GM08714 (cell line): Measurements from ENCODE around the gene PPP4R2.

Experiments
- H3K4me3 ChIP-seq: fragments of 200-500 bp; sonication (Bioruptor generic); 2 replicates; pipeline ENCODE4 v1.5.1; 2014; ENCODE audit warnings: mild to moderate bottlenecking, low read length, inconsistent platforms
- ZNF274 ChIP-seq: IDR thresholded peaks from 2 replicates; pipeline ENCODE4 v1.6.1; 2012; ENCODE audit warnings: mild to moderate bottlenecking, low read depth, low read length

PPP4R2 gene

GRCh38 chr3:73094951-73095350 is 98.3 kb downstream of the PPP4R2 start:
- no peak for TF ChIP-seq ZNF274
- H3K4me3 ChIP-seq = no peak overlapping the region

- no peak overlapping the region for H3K4me3 ChIP-seq
- no peak for TF ChIP-seq ZNF274
Measured at GRCh38 chr3:73096169-73096568, 99.6 kb downstream of the PPP4R2 start.

DNA sequence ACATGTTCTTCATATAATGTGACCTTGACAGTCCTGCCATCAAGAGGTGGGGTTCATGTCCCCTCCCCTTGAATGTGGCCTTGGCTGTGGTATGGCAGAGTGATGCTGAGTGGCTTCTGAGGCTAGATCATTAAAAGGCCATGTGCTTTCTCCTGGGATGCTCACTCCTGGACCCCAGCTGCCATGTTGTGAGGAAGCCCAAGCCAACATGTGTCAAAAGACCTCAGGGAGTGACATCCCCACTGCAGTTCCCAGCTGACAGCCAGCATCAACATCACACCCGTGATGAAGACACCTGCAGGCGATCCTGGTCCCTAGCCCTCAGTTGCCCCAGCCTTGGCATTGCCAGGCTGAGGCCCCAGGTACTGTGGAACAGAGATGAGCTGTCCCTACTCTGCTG is 101.4 kb downstream of the PPP4R2 start:
- H3K4me3 ChIP-seq = no peak overlapping the region
- TF ChIP-seq ZNF274 = no peak

- TF ChIP-seq ZNF274 = no peak
- no peak overlapping the region for H3K4me3 ChIP-seq
Measured at GRCh38 chr3:73098873-73099272, 102.3 kb downstream of the PPP4R2 start.

GRCh38 chr3:73100741-73101559 is 104.3 kb downstream of the PPP4R2 start:
- no peak overlapping the region for H3K4me3 ChIP-seq
- no peak for TF ChIP-seq ZNF274

DNA sequence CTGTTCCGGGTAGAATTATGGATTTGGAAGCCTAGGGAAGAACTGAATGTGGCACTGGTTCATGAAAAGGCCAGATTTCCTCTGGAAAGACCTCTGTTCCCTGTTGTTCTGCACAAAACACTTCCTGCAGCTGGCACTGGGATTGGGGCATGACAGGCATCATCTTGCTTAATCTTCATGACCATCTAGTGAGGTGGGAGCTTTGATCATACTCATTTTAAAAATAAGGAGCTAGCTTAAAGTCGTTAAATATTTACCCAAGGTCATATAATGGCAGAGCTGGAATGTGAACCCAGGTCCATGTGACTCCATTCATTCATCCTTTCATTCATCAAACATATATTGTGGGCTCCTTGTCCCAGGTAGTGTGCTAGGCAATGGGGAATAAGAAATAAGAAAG is 105.3 kb downstream of the PPP4R2 start:
- H3K4me3 ChIP-seq = no peak overlapping the region
- TF ChIP-seq ZNF274 = no peak

- H3K4me3 ChIP-seq = no peak overlapping the region
- no peak for TF ChIP-seq ZNF274
Measured at GRCh38 chr3:73107215-73107614, 110.6 kb downstream of the PPP4R2 start.

DNA sequence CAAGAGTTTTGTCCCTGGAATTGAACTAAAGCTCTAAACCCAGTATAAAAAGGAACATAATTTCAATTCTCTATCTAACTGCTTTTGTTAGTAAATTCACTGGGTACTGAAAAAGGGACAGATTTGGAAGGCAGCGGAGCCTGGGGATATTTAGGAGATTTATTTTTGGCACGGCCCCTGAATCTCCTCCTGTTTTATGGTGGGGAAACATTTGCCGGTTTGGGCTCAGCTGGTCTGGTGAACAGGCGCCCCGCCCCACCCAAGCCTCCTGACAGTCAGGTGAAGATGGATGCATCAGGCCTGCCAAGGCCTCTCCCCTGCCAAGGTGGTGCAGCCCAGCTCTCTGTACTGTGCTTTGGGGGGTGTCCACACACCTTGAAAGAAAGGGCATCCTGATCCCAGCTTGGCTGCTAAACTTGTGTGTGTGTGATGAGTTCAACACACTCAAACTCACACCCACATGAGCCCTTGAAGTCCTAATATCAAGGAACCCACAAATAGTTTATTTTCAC is 111.1 kb downstream of the PPP4R2 start:
- H3K4me3 ChIP-seq = no peak overlapping the region
- no peak for TF ChIP-seq ZNF274

DNA sequence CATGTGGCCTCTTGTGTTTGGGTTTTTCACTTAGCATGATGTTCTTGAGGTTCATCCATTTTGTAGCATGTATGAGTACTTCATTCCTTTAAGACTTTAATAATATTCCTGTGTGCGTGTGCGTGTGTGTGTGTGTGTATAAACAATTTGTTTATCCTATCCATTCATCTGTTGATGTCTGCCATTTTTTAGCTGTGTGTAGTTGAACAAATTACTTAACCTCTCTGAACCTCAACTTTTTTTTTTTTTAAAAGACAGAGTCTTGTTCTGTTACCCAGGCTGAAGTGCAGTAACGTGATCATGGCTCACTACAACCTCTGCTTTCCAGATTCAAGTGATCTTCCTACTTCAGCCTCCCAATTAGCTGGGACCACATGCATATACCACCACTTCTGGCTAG is 112.1 kb downstream of the PPP4R2 start:
- H3K4me3 ChIP-seq = no peak overlapping the region
- TF ChIP-seq ZNF274 = no peak

DNA sequence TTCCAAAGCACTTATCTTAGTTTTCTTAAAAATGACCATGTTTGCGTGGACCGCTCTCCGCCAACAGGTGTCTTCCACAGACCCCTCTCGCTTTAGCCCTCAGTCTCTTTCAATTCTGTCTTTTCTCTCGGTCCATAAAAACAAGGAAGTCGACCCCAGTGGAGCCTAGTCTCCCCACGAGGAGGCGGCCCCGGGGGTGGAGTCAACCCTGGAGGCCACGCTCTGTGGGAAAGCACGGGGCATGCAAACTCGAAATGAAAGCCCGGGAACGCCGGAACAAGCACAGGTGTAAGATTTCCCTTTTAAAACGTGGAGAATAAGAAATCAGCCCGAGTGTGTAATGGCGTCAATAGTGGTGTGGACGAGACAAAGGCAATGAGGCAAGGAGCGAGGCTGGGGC is 113.9 kb downstream of the PPP4R2 start:
- no peak overlapping the region for H3K4me3 ChIP-seq
- no peak for TF ChIP-seq ZNF274

GRCh38 chr3:73114711-73115110 is 118.1 kb downstream of the PPP4R2 start:
- TF ChIP-seq ZNF274 = no peak
- no peak overlapping the region for H3K4me3 ChIP-seq

GRCh38 chr3:73115806-73116205 is 119.2 kb downstream of the PPP4R2 start:
- TF ChIP-seq ZNF274 = no peak
- H3K4me3 ChIP-seq = no peak overlapping the region
